ENCODE measurements around the gene FLT3LG. TPM values are rescaled to one million over a fixed set of nuclear protein-coding genes. Genes with fewer than 3 reads are reported as not detected.

FLT3LG gene
- total and polyA plus RNA-seq, 9 of the 15 experiments (the other 6 are each of a cell fraction or from before 2014, with no cell fraction given), result 0.31 to 6.4 (median 1.1) TPM

- H3K9me3 ChIP-seq (replicated peaks; ENCODE audit: control insufficient read depth, insufficient read depth, low read depth, low read length), result no peaks in the 10 kb centered on the region
- BruUV-seq (replicated peaks), result no TSS peak
- peaks cover 7 to 19% of the 10 kb centered on the region in 2 experiments; a peak in 4 of 5 replicates for H3K27me3 ChIP-seq (ENCODE audit: control insufficient read depth in 2 of 2, insufficient read depth in 2 of 2, low read length in 2 of 2)
- peak overlapping the region; percentile 87 for H3K4me2 ChIP-seq (ENCODE audit: insufficient read depth, low read length)
- no peak for DNase-seq (ENCODE audit: extremely low read depth in 1 of 4, low spot score in 3 of 4)
- peak overlapping the region; percentile 84 for H3K4me3 ChIP-seq
- H3K79me2 ChIP-seq (ENCODE audit: control insufficient read depth, insufficient read depth, low read length), result no peaks in the 10 kb centered on the region
- intact Hi-C loops (cut with micrococcal nuclease), result loop anchor here (2.0 to 10.0 kb wide), 3 partner anchors 19 to 290 kb away; partner anchors contain the start of gene PTH2
- H3K9me1 ChIP-seq (ENCODE audit: control insufficient read depth, insufficient read depth, low read length), result no peaks in the 10 kb centered on the region
- H2AFZ ChIP-seq (ENCODE audit: low read depth, low read length), result no peak overlapping the region
- ChIA-PET CTCF (ENCODE audit: low intra/inter-chr PET ratio) (interaction anchor here (0.6 to 0.7 kb wide), 3 partner anchors 216 to 238 kb away, joined by 3 to 4 read pairs (median 3); no protein-coding TSS in a partner anchor), POLR2A (interaction anchor here (0.6 to 3.7 kb wide), 3 partner anchors 11 to 47 kb away, joined by 3 to 14 read pairs (median 6); no protein-coding TSS in a partner anchor)
- FAIRE-seq, result peak; percentile 46
- in situ Hi-C loops (cut with MboI), result no loop called here
- no peak for ATAC-seq
- peak overlapping the region in 1 of 2 experiments; percentile 89; a peak in 1 of 4 replicates for H3K9ac ChIP-seq (ENCODE audit: insufficient read depth in 1 of 2, low read depth in 2 of 2, low read length in 2 of 2)
- no peaks in the 10 kb centered on the region for H4K20me1 ChIP-seq (replicated peaks; ENCODE audit: control insufficient read depth, insufficient read depth, low read length)
- TF ChIP-seq CBX1 (IDR thresholded peaks at IDR 0.05; ENCODE audit: low read depth), result no peak
- TF ChIP-seq ZBTB40 (IDR thresholded peaks at IDR 0.05), result 0 out of 2 replicates have a peak, but pooled peaks have one; percentile 8
- no peak for TF ChIP-seq ZBTB40 (CRISPR knock-in tag; IDR thresholded peaks at IDR 0.05)
- peak; percentile 42; the same call in 1 of the 2 replicates for TF ChIP-seq ZNF512 (tag; IDR thresholded peaks at IDR 0.05)
- H3K27ac ChIP-seq (ENCODE audit: extremely low read depth, low read depth, low read length), result no peak overlapping the region
- peaks cover 8% of the 10 kb centered on the region; the same call in 1 of the 3 replicates for H3K36me3 ChIP-seq (ENCODE audit: control insufficient read depth, insufficient read depth, low read length)
- WGBS (ENCODE audit: insufficient coverage, low coverage, missing lambda C conversion rate), result 29% methylated on average over 13 of the region's 14 CpGs
- peaks cover 26 to 44% of the 10 kb centered on the region in 2 experiments; a peak in 4 of 5 replicates for H3K4me1 ChIP-seq (replicated peaks in 1 of 2; ENCODE audit: control insufficient read depth in 2 of 2, insufficient read depth in 2 of 2, low read length in 2 of 2)
Measured at GRCh38 chr19:49441960-49442350, 32.1 kb upstream of the FLT3LG start.
